GM19193 (cell line): Measurements from ENCODE around the gene ANKRD11.

Experiments used
- POLR2A ChIP-seq: IDR thresholded peaks from 4 replicates; pipeline ENCODE4 v1.6.1; 2011; ENCODE audit not compliant: insufficient read depth, insufficient read length; ENCODE audit errors: extremely low read depth

Gene ANKRD11

DNA sequence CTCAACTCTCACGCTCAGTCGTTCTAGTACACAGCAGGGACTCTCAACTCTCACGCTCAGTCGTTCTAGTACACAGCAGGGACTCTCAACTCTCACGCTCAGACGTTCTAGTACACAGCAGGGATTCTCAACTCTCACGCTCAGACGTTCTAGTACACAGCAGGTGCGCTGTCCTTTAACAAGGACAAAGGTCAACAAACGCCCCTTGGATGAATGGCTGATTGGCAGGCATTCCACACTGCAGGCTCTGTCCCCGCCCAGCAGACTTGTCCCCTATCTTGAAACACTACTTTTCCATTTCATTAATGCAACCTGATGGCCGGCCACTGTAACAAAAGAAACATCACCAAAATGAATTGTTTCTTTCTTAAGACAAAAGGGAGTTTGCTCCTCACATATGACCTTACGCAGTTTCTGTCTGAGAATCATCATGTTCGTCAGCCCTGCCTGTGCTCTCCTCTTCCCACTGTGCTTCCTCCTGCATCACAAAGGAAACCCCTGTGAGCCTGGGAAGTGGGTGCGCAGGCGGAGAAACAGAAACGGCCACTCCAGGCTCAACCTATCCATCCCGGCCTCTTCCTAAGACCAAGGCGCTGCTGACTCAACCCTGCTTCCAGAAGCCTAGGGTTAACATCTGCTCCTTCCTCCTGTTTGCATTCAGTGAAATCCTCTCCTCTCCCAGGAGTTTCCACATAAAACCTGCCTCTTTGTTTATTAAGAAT, 59.8 kb downstream of the ANKRD11 start:
- no peak for TF ChIP-seq POLR2A

DNA sequence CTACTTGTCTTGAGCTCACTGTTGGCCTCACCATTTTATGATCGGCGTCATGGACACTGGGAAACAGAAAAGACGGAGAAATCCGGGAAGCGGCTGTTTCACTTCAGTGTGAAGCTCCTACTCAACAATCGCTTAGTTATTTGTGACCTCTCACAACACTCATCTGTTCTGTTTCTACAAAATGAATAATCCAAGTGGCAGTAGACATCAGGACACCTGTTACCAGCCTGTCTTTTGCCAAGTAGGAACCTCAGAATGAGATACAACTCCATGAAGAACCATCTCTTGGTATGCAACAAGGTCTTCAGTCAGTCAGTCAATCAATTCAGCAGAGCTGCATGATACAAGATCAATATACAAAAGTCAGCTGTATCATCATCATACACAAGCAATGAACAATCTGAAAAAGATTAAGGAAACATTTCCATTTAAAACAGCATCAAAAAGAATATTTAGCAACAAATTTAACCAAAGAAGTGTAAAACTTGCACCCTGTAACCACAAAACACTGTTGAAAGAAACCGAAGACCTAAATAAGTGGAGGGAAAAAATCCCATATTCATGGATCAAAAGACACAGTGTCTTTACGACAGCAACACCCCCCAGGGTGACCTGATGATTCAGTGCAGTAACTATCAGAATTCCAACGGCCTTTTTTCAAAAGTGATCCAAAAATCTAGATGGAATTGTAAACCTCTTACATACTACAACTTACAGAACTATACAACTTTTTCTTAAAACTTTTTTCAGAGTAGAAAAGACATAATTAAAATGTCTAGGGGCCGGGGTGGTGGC, 63.4 kb downstream of the ANKRD11 start:
- no peak for TF ChIP-seq POLR2A

DNA sequence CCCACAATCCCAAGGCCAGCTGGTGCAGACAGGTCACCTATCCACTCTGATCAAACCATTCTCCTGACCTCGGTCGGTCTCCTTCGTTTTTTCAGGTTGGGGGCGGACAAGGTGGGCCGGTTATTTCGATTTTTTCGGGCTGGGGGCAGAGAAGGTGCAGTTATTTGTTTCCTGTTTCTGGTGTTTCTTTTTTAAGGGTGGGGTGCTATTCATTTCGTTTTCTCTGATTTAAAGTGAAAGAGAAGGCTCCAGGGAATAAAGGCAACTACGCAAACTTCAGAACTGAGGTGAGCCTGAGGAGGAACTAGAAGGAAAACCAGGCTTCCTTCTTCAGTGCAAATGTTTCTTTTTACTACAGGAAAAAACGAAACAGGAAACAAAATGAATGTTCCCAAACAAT, 64.8 kb downstream of the ANKRD11 start:
- no peak for TF ChIP-seq POLR2A

DNA sequence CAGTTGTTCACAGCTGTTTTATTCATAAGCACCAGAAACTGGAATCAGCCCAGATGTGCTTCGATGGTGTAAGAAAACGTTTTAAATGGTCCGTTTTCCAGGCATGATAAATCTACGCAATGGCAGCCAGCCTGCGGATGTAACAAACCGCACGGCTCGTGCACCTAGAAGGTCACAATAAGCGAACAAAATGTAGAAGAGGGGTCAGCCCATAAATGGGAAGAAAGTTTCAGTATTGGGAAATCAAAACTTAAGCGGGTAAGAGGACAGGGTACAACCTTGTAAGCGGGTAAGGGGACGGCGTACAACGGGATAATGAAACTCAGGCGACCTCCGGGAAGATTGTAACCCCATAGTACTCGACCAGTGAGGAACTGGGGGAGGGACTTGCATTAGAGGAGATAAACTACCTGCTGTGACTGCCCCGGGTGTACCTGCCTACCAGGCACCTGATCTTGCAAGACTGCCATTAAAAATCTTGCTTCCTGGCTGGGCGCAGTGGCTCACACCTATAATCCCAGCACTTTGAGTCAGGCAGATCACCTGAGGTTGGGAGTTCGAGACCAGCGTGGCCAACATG, 66.6 kb downstream of the ANKRD11 start:
- no peak for TF ChIP-seq POLR2A

DNA sequence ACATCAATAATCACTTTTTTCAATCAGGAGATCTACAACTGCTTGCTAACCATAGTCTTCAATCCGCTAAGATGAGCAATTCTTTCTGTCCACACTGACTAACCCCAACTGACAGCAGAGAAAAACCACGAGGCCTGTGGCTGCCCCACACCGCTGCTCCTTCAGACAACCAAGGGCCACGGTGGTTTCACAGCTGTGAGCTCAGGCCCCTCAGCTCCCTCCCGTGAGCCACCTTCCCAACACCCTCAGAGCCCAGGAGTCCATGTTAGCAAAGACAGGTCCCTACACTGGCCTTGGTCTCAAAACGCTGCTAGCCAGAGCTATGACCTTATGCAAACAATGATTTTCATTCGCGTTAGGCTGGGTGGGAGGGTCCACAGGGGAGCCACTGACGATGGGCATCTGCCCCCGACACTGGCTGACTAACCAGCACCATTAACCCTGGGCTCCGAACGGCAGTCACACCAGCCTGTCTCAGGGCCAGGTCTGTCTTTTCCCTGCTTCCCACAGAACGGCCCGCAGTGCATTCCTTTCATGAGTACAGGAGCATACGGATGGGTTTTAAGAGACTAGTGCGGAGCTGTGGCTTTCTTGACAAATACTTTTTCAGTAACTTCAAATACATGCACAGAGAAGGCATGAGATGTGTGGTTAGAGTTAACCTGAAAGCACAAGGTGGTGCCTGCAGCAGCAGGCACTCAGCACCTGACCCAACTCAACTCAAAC, 67.3 kb downstream of the ANKRD11 start:
- TF ChIP-seq POLR2A, result peak; percentile 21

DNA sequence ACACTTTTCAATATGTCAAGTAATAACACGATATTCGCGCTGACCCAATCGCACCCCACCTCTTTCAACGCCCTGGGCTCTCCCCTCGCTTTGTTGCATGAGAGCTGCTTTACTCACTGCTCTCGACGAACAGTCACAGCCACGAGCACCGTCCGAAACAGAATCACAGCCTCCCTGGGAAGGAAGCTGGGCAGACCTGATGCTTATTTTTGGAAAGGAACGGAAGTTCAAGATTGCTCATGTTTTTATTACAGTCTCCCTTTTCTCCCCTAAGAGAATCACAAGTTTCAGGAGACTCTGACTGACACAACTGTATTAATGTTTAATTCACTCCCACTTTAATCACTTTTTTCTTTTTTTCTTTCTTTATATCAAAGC, 67.8 kb downstream of the ANKRD11 start:
- TF ChIP-seq POLR2A, result no peak

DNA sequence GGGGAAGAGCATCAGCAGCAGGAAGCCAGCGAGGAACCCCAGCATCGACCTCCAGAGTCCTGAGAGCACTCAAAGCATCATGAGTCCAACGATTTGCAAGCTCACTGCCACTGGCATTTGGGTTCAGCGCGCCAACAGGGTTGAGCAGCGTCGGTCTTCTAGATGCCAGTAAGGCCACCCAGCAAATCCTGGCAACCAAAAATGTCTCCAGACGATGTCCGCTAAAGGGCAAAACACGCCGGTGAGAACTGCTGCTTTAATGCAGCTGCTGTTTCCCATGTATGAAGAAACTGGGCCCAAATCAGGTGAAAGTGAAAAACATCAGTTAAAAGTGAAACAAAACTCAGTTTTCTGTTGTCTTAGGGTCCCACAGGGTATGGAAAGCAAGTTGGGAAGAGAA, 70.2 kb downstream of the ANKRD11 start:
- no peak for TF ChIP-seq POLR2A

DNA sequence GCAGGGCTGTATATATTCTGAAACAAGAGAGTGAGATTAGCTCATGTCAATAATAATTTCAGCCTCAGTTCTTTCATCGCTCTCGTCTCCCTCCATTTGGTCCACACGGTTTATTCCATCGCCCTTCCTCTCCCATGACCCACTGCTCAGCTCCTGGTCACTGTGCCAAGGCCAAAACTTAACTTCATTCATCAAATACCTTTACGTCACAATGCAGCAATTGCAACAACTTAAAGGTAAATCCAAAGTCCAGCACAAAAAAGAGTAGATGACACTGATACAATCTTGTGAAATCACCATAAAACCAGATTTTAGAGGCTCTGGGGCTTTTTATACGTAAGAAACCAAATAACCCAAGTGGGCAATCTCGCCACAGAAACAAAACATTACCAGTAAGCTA, 72.0 kb downstream of the ANKRD11 start:
- no peak for TF ChIP-seq POLR2A

DNA sequence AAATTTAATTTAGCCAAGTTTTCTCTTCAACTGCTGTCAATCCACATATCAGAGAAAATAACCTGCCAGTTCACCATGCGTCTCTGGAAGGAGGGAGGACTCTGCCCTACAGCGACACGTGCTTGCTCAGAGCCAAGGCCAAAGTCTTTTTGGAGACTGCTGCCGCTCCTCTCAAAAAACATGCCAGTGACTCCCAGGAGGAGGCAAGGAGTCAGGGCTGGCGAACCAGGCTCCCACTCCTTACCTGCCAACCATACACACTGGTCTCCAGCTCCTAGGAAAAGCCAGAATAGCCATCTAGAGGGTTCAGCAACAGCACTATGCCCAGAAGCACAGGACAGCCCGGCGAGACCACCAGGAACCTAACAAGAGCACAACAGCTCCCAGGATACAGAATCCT, 73.0 kb downstream of the ANKRD11 start:
- TF ChIP-seq POLR2A, result no peak

DNA sequence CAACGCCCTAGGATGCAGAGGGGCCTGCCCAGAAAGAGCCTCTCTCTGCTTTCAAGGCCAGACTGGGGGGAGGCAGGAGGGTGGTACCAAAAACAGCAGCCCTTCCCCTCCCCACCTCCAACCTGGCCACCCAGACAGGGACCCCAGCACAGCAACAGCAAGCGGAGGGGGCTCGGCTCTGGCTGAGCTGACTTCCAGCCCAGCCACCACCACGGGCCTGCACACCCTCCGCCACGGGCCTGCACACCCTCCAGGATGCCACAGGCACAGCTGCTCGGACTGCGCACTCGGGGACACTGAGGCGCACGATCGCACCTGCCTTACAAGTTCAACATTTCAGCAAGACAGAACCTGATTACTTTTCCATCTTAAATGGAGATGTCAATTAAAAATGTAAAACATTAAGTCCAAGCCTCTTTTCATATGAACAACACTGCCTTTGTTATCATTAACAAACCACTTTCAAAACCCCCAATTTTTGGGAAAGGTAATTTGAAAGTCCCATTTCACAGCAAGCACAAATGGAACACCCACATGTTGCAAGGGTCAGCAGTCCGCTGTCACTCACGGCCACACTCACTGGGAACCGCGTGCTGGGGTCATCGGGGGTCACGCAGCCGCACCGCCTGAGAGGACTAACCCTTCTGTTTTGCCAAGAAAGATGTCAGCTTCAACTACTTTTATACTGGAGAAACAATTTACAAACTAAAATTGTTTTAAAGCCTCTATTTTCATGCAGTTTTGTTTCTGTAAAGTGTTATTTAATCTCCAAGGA, 76.4 kb downstream of the ANKRD11 start:
- no peak for TF ChIP-seq POLR2A

DNA sequence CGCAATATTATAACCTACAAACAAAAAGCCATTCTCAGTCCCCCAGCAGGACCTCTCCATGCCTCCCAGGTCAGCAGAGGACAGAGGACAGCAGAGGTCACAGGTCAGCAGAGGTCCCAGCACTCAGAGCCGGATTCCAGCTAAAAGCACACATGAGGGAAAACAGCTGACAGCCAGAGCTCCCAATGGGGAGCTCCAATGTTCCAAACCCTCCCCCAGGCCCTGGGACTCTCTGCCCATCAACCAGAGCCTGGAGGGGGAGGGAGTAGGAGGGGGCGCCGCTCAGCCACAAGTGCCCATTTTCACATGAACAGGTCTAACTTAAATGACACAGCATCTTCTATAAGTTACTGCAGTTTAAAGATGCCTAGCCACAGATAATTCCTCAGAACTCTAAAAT, 77.5 kb downstream of the ANKRD11 start:
- TF ChIP-seq POLR2A, result no peak

DNA sequence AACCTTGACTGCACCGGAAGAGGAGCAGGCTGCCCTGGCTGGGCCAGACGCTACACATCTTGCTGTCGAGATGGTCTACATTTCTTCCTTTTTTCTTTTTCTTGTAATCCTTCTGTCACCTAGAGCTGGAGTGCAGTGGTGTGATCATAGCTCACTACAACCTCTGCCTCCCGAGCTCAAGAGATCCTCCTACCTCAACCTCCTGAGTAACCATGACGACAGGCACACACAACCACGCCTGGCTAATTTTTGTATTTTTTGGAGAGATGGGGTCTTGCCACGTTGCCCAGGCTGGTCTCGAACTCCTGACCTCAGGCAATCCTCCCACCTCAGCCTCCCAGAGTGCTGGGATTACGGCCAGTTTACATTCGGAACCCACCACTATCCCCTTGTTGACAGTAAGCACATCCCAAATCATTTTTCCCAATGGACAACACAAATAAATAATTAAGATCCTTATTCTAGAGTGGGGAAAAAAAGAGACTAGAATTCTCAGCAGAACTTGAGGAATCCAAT, 79.0 kb downstream of the ANKRD11 start:
- TF ChIP-seq POLR2A, result no peak

DNA sequence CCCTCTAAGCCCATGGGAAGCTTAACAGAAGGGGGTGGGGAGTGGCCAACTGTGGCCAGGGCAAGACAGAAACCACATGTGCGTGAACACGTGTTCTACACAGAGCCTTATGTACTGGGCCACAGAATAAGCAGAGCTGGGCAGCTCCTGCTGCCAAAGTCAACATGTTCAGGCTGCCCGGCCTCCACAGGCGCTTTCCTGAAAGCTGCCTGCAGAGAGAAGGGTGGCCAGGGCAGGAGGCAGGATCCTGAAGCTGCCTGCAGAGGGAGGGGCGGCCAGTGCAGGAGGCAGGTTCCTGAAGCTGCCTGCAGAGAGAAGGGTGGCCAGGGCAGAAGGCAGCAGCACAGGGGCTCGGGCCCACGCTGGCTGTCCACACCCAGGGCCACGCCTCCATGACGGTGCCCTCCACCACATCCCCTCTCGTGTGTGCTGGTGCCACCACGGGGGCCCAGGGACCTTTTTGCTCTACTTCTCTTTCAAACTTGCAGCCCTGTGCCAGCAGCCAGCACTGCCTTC, 79.5 kb downstream of the ANKRD11 start:
- no peak for TF ChIP-seq POLR2A

DNA sequence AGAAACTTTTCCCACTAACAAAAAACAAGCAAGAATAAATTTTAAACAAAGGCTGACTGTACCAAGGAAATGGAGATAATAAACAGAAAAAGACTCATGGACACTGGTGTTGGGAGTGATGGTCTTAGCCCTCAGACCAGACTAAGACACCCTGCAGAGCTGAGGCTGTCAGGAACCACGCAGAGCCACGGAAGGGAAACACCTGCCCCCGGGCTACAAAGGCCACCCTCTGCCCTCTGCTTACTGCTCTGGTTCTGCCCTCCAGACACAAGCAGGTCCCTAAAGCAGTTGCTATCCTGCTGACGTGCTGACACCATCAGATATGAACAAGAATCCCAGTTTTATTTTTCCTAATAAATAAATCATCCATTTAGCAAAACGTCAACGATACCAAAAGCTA, 80.0 kb downstream of the ANKRD11 start:
- no peak for TF ChIP-seq POLR2A
